Gastroesophageal sphincter (tissue), 3 donors: ENCODE measurements around the gene OAS1.

ENCODE experiments used
- EP300 ChIP-seq: sonication (generic); formaldehyde crosslinking; IDR thresholded peaks from one replicate; pipeline ENCODE4 v1.6.1; 2017; ENCODE audit warnings: antibody characterized with exemption, mild to moderate bottlenecking
- POLR2A ChIP-seq, 2 donors: fragments of 450-650 bp; IDR thresholded peaks; one replicate each; pipeline ENCODE4 v1.6.1; 2017; ENCODE audit warnings: antibody characterized with exemption in 2 of 2, mild to moderate bottlenecking in 2 of 2, moderate library complexity in 1 of 2
- POLR2AphosphoS5 ChIP-seq: sonication (generic); formaldehyde crosslinking; IDR thresholded peaks from one replicate; pipeline ENCODE4 v1.6.1; 2017; ENCODE audit warnings: antibody characterized with exemption
- TF ChIP-seq, protein P1 (sequence below), 4 experiments: fragments of 200-600 bp in 2 of 4; fragments of 450-650 bp in 2 of 4; sonication (generic) in 1 of 4; IDR thresholded peaks; one replicate each; pipeline ENCODE4 v1.5.1; 2017 to 2019; ENCODE audit warnings: antibody characterized with exemption in 4 of 4, mild to moderate bottlenecking in 2 of 4, moderate library complexity in 2 of 4

DNA sequence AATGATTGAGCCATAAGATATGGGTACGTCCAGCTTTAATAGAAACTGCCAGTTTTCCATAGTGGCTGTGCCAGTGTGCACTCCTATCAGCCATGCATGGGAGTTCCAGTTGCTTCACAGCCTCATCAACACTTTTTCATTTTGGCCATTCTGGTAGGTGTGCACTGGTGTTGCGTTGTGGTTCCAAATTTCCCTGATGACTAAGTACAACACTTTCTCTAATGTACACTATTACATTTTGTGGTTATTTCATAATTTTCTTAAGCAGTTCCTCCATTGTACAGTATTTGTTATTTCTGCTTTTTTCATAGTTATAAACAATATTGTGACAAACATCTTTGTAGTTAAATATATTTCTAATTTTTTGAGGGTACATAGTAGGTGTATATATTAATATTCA, 21.5 kb upstream of the OAS1 start:
- TF ChIP-seq, protein P1, sequence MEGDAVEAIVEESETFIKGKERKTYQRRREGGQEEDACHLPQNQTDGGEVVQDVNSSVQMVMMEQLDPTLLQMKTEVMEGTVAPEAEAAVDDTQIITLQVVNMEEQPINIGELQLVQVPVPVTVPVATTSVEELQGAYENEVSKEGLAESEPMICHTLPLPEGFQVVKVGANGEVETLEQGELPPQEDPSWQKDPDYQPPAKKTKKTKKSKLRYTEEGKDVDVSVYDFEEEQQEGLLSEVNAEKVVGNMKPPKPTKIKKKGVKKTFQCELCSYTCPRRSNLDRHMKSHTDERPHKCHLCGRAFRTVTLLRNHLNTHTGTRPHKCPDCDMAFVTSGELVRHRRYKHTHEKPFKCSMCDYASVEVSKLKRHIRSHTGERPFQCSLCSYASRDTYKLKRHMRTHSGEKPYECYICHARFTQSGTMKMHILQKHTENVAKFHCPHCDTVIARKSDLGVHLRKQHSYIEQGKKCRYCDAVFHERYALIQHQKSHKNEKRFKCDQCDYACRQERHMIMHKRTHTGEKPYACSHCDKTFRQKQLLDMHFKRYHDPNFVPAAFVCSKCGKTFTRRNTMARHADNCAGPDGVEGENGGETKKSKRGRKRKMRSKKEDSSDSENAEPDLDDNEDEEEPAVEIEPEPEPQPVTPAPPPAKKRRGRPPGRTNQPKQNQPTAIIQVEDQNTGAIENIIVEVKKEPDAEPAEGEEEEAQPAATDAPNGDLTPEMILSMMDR (IDR thresholded peaks at IDR 0.05): no peak
- TF ChIP-seq EP300: no peak
- no peak for TF ChIP-seq POLR2A (IDR thresholded peaks at IDR 0.05)
- no peak for TF ChIP-seq POLR2AphosphoS5
